ACHN (cell line): Measurements from ENCODE around the gene ATXN10.
"Not testable (repeated sequence)": the region's sequence is repeated elsewhere in the genome, so short reads cannot be mapped to it uniquely, and the experiment has no call there.

Source experiments
- DNase-seq: peaks from one replicate; pipeline ENCODE4 v3.0.0-alpha.2; 2015
- in situ Hi-C: cut with HindIII; loops from 2 replicates; pipeline ENCODE4 v1.10.0; 2017; ENCODE audit warnings: low sequenced_read_pairs, low pct_ligation_motif_present, low pct_unique_long_range_greater_than_20kb

The ATXN10 gene

GRCh38 chr22:45790401-45790800 is 118.8 kb downstream of the ATXN10 start:
- in situ Hi-C loops: no loop called here
- no peak for DNase-seq

DNA sequence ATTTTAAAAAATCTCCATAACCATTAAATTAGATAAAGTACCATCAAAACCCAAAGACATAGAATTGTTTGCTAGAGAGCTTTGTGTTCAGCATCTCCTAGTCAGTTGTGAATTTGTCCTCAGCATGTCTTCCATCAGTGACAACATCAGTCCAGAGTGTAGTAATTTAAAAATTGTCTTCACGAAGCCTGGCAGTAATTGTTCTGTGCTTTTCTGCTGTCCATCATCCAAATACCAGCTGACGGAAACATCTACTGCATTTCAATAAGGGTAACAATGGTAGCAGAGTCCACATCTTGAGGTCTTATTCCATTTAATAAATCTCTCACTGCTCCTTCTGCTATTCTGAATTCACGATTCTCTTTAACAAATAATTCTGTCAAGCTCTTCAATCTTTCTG is 121.5 kb downstream of the ATXN10 start:
- in situ Hi-C loops: no loop called here
- no peak for DNase-seq

DNA sequence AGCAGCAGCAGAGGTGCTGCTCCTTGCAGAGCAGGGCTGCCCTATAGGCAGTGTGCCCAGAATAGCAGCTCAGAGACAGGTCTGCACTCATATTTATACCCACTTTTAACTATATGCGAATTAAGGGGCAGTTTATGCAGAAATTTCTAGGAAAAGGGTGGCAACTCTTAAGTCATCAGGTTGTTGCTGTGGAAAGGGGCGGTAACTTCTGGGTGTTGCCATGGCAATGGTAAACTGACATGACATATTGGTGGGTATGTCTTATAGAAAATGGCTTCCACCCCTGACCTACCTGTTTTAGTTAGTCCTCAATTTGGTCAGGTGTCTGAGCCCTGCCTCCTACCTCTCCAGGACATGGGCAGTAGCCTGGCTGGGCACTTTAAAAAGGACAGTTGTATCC is 122.3 kb downstream of the ATXN10 start:
- in situ Hi-C loops: no loop called here
- DNase-seq: no peak

DNA sequence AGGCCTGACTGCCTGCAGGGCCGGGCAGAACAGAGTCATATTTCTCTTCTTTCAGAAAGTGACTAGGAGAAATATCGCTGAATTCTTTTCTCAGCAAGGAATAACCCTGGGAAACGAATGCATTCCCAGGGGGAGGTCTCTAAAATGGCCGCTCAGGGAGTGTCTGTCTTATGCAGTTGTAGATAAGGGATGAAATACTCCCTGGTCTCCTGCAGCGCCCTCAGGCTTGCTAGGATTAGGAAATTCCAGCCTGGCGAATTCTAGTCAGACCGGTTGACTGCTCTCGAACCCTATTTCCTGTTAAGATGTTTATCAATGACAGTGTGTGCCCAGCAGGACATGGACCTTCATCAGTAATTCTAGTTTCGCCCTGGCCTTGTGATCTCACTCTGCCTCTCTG is 124.4 kb downstream of the ATXN10 start:
- DNase-seq, in situ Hi-C loops: not testable (repeated sequence)

- DNase-seq: no peak
- in situ Hi-C loops: no loop called here
These were observed 127.7 kb downstream of the ATXN10 start for GRCh38 chr22:45799291-45799690.

- in situ Hi-C loops: no loop called here
- DNase-seq: no peak
These were observed 130.4 kb downstream of the ATXN10 start for GRCh38 chr22:45802054-45802453.

- in situ Hi-C loops: no loop called here
- no peak for DNase-seq
These were observed 132.8 kb downstream of the ATXN10 start for GRCh38 chr22:45804319-45804985.

GRCh38 chr22:45804986-45805325 is 133.3 kb downstream of the ATXN10 start:
- DNase-seq: peak; percentile 91
- in situ Hi-C loops: no loop called here

DNA sequence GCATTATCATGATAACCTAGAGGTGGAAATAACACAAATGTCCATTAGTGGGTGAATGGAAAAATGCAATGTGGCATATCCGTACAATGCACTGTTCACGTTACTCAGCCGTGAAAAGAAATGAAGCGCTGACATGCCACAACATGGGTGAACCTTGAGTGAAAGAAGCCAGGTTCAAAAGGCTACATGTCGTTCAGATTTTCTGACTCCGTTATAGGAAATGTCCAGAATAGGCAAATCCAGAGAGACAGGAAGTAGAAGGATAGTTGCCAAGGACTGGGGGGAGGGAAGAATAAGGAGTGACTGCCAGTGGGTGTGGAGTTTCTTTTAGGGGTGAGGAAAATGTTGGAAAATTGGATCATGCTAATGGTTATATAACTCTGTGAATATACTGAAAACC is 133.8 kb downstream of the ATXN10 start:
- in situ Hi-C loops: no loop called here
- DNase-seq: no peak

- DNase-seq: no peak
- in situ Hi-C loops: no loop called here
These were observed 135.7 kb downstream of the ATXN10 start for GRCh38 chr22:45807156-45807915.

GRCh38 chr22:45812910-45813309 is 141.3 kb downstream of the ATXN10 start:
- in situ Hi-C loops: no loop called here
- DNase-seq: no peak

- no peak for DNase-seq
- in situ Hi-C loops: no loop called here
These were observed 142.6 kb downstream of the ATXN10 start for GRCh38 chr22:45814198-45814597.

- no peak for DNase-seq
- in situ Hi-C loops: no loop called here
These were observed 145.1 kb downstream of the ATXN10 start for GRCh38 chr22:45816776-45817175.

GRCh38 chr22:45817745-45818423 is 146.2 kb downstream of the ATXN10 start:
- DNase-seq: no peak
- in situ Hi-C loops: no loop called here

DNA sequence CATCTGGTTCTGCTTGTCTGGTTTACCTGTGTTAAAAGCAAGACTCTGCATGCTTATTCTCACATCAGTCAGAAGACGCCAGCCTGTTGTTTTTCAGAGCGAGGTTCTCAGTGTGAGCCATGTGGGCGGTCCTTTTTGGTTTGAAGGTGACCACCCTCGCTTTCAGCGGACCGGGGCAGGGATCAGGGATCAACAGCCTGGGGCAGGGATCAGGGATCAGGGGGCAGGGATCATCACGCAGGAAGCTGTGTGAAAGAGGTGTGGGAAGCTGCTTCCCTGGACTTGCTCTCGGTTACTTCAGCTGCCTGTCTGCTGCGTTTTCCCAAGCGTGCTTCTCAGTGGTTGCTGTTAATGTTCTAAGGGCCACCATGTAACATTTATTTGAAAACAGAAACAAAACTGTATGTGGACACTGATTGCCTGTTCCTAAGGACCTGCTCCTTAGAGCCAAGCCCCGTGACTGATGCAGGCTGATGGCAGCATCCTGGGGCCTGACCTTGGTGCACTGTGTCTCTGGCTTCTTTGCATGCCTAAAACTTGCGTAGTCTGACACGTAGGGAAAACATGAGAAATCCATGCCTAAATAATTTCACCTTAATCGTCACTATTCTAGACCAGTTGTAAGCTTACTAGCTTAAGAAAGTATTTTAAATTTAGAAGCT is 146.9 kb downstream of the ATXN10 start:
- in situ Hi-C loops: no loop called here

GRCh38 chr22:45819305-45819704 is 147.7 kb downstream of the ATXN10 start:
- in situ Hi-C loops: no loop called here
- no peak for DNase-seq

More for the DNA sequence above, 146.9 kb downstream of the ATXN10 start:
- no peak for DNase-seq

GRCh38 chr22:45823336-45823735 is 151.7 kb downstream of the ATXN10 start:
- in situ Hi-C loops: no loop called here
- no peak for DNase-seq

DNA sequence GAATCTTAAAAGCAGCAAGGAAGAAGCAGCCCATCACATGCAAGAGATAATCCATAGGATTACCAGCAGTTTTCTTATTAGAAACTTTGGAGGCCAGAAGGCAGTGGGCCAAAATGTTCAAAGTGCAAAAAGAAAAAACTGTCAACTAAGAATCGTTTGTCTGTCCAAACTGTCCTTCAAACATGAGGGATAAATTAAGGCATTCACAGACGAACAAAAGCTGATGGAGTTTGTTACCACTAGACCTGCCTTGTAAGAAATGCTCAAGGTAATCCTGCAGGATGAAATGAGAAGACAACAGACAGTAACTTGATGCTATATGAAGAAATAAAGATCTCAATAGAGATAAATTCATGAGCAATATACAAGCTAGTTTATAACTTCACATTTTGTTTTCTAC is 154.9 kb downstream of the ATXN10 start:
- in situ Hi-C loops: no loop called here

GRCh38 chr22:45828841-45829240 is 157.2 kb downstream of the ATXN10 start:
- in situ Hi-C loops: no loop called here
- no peak for DNase-seq

More for the DNA sequence above, 154.9 kb downstream of the ATXN10 start:
- no peak for DNase-seq
